Effector memory CD8-positive, alpha-beta T cell (primary cell): ENCODE measurements around the gene ADAM29.
"Not testable (repeated sequence)": the region's sequence is repeated elsewhere in the genome, so short reads cannot be mapped to it uniquely, and the experiment has no call there.

ENCODE experiments used
- ATAC-seq: fragments of 150-1000 bp; cut with Tn5 transposase; replicated peaks from 2 replicates; pipeline ENCODE4 v1.10.0; 2021; ENCODE audit warnings: mild to moderate bottlenecking, moderate library complexity
- DNase-seq, 3 experiments: peaks; one replicate each; pipeline ENCODE4 v3.0.0; 2021
- H3K27ac Mint-ChIP-seq, 2 donors: one replicate each; pipeline ENCODE4 v1.8.0; 2022; ENCODE audit warnings: mild to moderate bottlenecking in 2 of 2, mixed read lengths in 2 of 2, moderate library complexity in 2 of 2
- H3K27me3 Mint-ChIP-seq, 2 donors: one replicate each; pipeline ENCODE4 v1.8.0; 2022; ENCODE audit warnings: mixed read lengths in 2 of 2
- H3K36me3 Mint-ChIP-seq: one replicate; pipeline ENCODE4 v1.8.0; 2022; ENCODE audit warnings: mild to moderate bottlenecking, moderate library complexity, mixed read lengths; ENCODE audit not compliant: insufficient read depth
- H3K4me1 Mint-ChIP-seq, 2 donors: one replicate each; pipeline ENCODE4 v1.8.0; 2022; ENCODE audit warnings: low read depth in 2 of 2, mixed read lengths in 2 of 2
- H3K4me3 Mint-ChIP-seq, 2 donors: one replicate each; pipeline ENCODE4 v1.8.0; 2022; ENCODE audit warnings: mild to moderate bottlenecking in 2 of 2, mixed read lengths in 2 of 2, moderate library complexity in 2 of 2
- H3K9me3 Mint-ChIP-seq, 2 donors: one replicate each; pipeline ENCODE4 v1.8.0; 2022; ENCODE audit warnings: mixed read lengths in 2 of 2

Gene ADAM29

GRCh38 chr4:174989791-174990190, 71.6 kb downstream of the ADAM29 start:
- Mint-ChIP-seq H3K27ac (no peak overlapping the region), H3K4me1 (no peaks in the 10 kb centered on the region), H3K9me3 (peaks cover 4 to 15% of the 10 kb centered on the region in 2 donors), H3K36me3 (no peaks in the 10 kb centered on the region), H3K4me3 (no peak overlapping the region), H3K27me3 (no peaks in the 10 kb centered on the region)
- ATAC-seq (no peak), DNase-seq (no peak)

DNA sequence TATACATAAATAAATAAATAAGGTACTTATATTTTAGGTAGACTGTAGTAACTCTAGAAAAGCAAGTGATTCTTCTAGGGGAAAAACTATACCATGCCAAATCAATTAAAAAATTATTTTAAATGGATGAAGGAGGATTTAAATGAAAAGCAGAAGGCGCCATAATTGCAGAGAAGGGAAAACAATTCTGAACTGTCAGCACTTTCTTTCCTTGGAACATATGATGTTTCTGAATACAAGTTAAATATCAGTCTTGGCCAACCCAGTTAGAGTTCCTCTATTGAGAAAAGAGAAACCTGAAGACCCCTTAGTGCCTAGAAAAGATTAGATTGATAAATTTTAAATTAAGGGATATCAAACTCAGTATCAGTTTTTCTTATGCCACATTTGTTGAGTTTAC, 75.8 kb downstream of the ADAM29 start:
- H3K36me3 Mint-ChIP-seq, result peaks cover 2% of the 10 kb centered on the region
- H3K9me3 Mint-ChIP-seq, result peaks cover 2 to 11% of the 10 kb centered on the region in 2 donors
- no peak overlapping the region for H3K27ac Mint-ChIP-seq
- H3K4me1 Mint-ChIP-seq, result no peaks in the 10 kb centered on the region
- no peak overlapping the region for H3K4me3 Mint-ChIP-seq
- no peak for DNase-seq
- H3K27me3 Mint-ChIP-seq, result no peaks in the 10 kb centered on the region
- ATAC-seq, result no peak

DNA sequence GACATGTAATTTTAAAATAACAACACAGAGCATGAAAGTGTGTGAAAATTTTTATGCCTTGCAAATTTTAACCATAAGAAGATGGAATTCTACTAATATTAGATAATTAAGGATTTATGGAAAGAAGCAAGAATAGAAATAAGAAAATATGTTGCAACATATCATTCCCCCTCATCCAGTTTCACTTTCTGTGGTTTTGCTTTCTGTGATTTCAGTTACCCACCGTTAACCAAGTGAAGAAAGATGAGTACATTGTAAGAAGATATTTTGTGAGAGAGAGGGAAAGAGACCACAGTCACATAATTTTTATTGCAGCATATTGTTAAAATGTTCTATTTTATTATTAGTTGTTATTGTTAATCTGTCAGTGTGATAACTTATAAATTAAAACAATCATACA, 77.9 kb downstream of the ADAM29 start:
- H3K4me3 Mint-ChIP-seq, result no peak overlapping the region
- ATAC-seq (no peak), DNase-seq (no peak)
- H3K4me1 Mint-ChIP-seq, result no peaks in the 10 kb centered on the region
- H3K9me3 Mint-ChIP-seq, result peaks cover 2 to 21% of the 10 kb centered on the region in 2 donors
- no peak overlapping the region for H3K27ac Mint-ChIP-seq
- peaks cover 2% of the 10 kb centered on the region for H3K36me3 Mint-ChIP-seq
- no peaks in the 10 kb centered on the region for H3K27me3 Mint-ChIP-seq

GRCh38 chr4:174999407-174999806, 81.2 kb downstream of the ADAM29 start:
- no peaks in the 10 kb centered on the region for H3K27me3 Mint-ChIP-seq
- peaks cover 6 to 19% of the 10 kb centered on the region in 2 donors for H3K9me3 Mint-ChIP-seq
- peaks cover 2% of the 10 kb centered on the region for H3K36me3 Mint-ChIP-seq
- no peak overlapping the region for H3K27ac Mint-ChIP-seq
- no peak overlapping the region for H3K4me3 Mint-ChIP-seq
- ATAC-seq, result no peak
- H3K4me1 Mint-ChIP-seq, result no peaks in the 10 kb centered on the region
- DNase-seq, result no peak

DNA sequence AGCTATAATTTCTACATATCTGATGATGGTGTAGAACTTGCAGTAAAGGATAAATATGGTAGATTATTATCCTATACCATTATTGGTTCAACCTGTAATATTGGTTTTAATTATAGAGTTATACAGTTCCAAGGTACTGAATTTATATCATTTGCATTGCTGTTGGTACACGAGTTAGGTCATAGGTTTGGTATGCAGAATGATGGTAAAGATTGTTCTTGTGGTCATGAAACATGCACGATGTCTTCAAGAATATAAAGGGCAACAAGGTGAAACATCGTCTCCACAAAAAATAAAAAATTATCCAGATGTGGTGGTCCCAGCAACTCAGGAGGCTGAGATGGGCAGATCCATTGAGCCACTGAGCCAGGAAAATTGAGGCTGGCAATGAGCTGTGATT, 99.6 kb downstream of the ADAM29 start:
- no peak overlapping the region for H3K27ac Mint-ChIP-seq
- H3K4me3 Mint-ChIP-seq, result no peak overlapping the region
- DNase-seq (no peak), ATAC-seq (no peak)
- H3K36me3 Mint-ChIP-seq, result no peaks in the 10 kb centered on the region
- H3K27me3 Mint-ChIP-seq, result no peaks in the 10 kb centered on the region
- peaks cover 0 to 7% of the 10 kb centered on the region in 2 donors for H3K9me3 Mint-ChIP-seq
- H3K4me1 Mint-ChIP-seq, result no peaks in the 10 kb centered on the region

DNA sequence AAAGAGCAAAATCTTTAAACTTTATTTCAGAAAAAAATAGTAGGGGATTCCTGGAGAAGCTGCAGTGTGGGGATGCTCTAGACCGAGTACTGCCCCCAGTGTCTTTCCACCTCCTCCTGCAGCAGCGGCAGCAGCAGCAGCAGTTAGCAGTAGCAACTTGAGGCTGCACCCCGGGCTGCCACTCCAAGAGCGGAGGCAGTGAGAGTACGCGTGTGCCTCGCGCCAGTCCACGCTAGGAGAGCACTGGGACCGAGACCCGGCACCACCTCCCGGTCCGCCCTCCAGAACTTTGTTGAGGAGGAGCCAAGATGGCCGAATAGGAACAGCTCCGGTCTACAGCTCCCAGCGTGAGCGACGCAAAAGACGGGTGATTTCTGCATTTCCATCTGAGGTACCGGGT, 101.3 kb downstream of the ADAM29 start:
- not testable (repeated sequence) for H3K36me3 Mint-ChIP-seq, H3K4me3 Mint-ChIP-seq, ATAC-seq, H3K9me3 Mint-ChIP-seq, H3K4me1 Mint-ChIP-seq, DNase-seq, H3K27ac Mint-ChIP-seq, H3K27me3 Mint-ChIP-seq
